Measurements from ENCODE around the gene CACFD1.

CACFD1 gene

DNA sequence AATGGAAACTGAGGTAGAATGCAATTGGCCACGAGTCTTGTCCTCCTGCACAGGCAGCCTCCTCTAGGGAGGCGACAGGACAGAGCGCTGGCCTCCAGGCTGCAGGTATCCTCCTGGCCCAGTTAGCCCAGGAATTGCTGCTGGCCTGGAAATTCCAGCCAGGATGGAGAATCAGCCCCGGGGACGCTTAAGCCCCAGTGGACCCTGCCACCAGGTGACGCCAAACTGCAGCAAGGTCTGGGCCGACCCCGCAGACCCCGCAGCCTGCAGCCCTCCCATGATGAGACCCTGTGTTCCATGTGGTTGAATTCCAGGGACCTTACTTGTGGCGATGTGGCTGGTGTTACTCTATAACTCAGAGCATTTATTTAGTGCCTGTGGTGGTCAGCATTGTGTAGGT lies 7.3 kb downstream of the CACFD1 start:
- DNase-seq = no peak

DNA sequence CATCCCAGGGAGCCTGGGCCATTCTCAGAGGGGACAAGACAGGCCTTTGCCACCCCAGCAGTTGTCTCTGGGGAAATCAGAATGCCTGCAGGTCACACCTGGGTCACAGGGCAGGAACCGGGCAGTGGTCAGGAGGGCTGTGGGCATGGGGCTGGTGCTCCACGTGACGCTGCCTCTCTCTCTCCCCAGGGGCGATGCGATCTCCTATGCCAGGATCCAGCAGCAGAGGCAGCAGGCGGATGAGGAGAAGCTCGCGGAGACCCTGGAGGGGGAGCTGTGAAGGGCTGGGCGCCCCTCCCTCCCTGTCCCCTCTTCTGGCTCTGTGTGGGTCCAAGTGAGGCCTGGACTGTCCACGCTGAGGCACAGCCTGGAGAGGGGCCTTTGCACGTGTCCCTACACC lies 8.6 kb downstream of the CACFD1 start:
- DNase-seq = no peak

DNA sequence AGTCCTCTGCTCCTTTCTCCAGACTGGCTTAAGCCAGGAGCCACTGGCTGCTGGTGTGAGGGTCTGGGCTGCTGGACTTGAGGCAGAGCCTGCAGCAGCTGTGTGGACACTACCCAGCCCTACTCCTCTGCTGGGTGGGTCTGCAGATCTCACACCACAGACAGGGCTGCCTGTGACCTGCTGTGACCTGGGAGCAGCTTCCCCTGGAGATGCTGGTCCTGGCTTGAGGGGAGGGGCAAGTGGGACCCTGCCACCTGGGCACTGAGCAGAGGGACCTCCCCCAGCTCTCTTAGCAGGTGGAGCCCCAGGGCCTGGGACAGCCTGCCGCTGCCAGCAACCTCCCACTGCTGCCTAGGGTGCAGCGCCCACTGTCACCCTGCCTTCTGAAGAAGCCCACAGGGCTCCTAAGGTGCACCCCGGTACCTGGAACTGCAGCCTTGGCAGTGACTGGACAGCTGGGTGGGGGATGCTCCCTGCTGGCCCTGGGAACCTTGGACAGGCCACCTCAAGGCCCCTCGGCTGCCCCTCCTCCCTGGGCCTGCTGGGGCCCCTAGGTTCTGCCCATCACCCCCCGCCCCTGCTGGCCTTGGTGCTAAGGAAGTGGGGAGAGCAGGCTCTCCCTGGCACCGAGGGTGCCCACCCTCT lies 9.1 kb downstream of the CACFD1 start:
- no peak for DNase-seq

DNA sequence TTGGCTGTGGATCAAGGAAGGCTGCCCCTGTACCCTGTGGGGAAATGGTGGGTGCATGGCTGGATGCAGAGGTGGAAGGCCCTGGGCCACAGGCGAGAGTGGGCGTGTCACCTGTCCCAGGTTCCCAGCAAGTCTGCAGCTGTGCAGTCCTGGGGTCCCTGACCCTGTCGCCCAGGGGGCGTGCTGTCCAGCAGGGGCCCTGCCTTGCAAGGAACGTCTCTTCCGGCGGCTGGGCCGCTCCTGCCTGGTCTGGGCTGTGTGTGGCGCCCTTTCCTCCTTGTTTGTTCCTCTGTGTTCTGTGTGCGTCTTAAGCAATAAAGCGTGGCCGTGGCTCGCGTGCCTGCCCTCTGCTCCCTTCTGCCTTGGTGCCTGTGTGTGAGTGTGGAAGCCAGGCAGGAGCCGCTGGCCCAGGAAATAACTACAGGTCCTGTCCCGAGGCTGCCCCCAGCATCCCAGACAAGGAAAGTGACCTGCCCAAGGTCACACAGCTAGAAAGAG lies 10.7 kb downstream of the CACFD1 start:
- no peak for DNase-seq

DNA sequence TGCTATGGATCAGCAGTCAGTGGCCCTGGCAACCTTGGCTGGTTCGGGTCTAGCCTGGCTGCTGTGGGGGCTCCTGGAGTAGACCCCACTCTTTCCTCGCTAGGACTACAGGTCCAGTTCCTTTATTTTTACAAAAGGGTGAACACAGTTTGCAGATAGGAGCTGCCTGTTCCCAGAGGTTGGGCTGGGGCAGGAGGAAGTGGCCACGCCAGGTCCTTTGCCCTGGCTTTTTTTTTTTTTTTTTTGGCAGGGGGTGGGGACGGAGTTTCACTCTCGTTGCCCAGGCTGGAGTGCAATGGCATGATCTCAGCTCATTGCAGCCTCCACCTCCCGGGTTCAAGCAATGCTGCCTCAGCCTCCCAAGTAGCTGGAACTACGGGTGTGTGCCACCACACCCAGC lies 11.2 kb downstream of the CACFD1 start:
- no peak for DNase-seq

DNA sequence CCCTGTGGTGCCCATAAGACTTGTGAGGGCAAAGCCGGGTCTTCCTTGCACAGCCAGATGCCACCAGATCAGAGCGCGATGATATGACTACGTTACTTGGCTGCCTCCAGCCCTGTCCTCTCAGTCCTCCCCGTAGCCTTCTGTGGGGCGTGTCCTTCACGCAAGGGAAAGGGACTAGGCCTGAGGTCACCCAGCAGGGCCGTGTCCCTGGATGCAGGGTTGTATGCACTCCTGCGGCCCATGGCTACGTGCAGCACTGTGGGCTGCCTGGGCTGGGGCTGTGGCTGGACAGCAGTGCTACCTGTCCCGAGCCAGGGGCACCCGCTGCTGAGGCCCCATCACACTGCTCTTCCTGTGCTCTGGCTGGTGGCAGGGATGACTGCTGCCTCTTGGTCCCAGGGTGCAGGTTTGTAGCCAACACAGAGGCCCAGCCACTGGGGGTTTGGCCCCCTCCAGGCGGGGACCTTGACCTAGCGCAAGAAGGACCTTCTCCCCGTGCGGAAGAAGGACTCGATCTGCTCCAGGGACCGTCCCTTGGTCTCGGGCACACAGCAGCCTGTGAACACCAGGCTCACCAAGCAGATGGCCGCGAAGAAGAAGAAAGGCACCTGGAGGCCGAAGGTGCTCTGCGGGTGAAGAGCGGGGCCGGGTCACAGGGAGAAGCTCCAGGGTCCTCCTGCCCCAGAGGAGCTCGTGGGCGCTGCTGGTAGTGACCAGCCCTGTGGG lies 11.9 kb downstream of the CACFD1 start:
- DNase-seq = no peak

DNA sequence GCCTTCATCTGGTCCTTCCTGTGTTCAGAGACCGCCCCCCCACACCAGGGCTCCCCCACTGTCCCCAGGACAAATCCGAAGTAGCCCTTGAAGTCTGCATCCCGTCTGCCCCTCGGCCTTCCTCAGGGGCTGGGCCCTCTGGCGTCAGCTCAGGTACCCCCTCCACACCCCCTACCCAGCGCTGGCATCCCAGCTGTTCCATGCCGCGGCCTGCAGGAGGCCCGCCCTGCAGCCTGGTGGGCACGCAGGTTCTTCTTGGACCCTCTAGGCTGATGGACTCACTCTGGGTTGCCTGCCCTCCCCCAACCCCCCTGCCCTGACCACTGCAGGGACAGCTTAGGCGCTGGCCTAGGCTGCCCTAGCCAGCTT lies 12.5 kb downstream of the CACFD1 start:
- no peak for DNase-seq

DNA sequence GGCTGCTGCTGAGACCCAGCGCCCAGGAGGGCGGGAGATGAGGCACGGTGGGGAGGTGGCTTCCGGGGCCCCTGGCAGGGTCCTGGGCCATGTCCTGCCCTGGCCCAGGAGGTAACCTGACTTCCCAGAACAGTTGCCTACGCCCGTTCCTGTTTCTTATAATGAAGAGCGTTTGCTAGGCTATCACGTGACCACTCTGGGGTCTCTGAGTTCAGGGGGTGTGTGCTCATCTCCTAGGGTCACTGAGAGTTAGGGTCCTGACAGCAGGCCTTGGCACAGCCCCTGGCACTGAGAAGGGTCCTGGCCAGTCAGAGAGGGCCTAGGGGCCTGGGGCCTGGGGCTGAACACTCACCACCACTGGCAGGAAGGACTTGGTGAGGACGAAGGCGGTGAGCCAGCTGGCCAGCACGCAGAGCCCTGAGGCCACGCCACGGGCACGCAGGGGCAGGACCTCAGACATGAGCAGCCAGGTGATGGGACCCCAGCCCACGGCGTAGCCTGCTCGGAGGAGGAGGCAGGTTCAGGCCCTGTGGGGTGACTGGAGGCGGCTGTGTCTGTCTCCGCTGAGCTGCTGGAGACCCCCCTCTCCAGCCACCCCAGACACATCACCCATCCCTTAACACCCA lies 13.1 kb downstream of the CACFD1 start:
- DNase-seq = no peak

DNA sequence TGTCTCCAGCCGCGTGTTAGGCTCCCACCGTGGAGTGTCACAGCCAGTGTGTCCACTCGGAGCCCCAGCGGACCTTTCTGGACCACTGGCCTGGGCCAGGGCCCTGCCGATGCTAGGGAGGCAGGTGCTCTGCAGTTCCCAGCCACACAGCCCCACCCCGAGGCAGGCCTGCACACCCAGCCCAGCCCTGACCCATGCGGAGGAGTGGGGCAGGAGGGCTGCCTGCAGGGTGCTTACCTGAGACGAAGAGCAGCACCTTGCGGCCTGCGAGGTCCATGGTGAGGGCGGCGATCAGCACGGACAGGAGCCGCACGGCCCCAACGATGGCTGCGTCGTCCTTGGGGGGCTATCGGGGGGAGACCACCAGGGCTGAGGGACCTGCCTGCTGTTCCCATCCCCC lies 14.0 kb downstream of the CACFD1 start:
- no peak for DNase-seq

DNA sequence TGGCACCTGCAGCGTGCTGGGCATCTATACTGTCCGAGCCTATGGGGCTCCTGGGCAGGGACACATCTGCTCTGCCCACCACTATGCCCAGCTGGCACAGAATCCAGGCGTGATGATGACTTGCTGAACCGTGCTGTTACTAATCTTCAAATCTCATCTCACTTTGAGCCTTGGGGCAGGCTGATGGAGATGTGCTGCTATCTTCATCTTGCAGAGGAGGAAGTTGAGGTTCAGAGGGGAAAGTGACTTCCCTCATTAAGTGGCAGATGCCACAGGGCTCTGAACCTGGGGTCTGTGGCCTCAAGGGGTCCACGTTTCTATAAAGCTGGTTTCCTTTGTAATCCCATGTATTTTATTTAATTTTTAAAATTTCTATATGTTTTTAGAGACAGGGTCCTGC lies 14.4 kb downstream of the CACFD1 start:
- DNase-seq = no peak

DNA sequence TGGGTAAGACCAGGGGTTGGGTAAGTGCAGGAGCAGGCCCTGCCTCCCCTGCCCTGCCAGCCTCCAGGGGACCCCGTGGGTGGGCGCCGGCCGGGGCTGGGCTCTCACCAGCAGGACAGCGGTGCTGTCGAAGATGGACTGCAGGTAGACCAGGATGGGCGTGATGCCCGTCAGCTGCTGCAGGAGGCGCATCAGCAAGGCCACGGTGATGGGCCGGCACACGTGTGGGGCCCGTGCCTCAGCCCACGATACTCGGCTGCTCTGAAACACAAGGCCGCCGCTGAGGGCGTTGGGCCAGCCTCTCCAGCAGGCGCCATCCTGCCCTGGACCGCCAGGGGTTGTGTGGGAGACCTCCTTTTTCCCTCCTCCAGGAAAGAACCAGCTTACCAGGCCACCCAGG lies 15.1 kb downstream of the CACFD1 start:
- no peak for DNase-seq

DNA sequence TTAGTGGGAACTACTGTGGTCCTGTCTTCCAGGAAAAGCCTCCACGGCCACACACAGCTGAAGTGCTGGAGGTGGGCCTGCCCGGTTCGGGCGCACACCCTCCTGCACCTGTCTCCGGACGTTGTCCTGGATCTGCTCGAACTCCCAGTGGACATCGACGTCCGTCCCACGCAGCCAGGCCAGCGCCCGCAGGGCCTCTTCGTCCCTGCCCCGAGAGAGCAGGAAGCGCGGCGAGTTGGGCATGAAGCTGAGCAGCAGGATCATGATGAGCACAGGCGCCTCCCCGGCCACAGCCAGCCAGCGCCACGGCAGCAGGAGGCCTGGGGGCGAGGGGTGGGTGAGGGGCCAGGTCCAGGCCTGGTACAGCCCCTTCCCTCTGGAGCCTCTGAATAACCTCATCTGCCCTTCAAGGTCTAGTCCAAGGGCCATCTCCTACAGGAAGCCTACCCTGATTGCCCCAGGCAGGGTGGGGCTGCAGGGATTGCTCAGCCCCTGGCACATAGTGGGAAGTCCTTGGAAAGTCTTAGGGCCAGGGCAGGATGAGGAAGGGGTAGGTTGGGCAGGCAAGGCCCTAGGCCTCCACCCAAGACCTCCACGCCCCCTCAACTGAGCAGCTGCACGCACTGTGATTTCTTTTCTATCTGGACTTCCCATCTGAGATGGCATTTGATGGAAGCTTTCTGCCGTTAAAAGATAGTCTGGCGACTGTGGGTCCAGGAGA lies 15.7 kb downstream of the CACFD1 start:
- peak; percentile 77 for DNase-seq

DNA sequence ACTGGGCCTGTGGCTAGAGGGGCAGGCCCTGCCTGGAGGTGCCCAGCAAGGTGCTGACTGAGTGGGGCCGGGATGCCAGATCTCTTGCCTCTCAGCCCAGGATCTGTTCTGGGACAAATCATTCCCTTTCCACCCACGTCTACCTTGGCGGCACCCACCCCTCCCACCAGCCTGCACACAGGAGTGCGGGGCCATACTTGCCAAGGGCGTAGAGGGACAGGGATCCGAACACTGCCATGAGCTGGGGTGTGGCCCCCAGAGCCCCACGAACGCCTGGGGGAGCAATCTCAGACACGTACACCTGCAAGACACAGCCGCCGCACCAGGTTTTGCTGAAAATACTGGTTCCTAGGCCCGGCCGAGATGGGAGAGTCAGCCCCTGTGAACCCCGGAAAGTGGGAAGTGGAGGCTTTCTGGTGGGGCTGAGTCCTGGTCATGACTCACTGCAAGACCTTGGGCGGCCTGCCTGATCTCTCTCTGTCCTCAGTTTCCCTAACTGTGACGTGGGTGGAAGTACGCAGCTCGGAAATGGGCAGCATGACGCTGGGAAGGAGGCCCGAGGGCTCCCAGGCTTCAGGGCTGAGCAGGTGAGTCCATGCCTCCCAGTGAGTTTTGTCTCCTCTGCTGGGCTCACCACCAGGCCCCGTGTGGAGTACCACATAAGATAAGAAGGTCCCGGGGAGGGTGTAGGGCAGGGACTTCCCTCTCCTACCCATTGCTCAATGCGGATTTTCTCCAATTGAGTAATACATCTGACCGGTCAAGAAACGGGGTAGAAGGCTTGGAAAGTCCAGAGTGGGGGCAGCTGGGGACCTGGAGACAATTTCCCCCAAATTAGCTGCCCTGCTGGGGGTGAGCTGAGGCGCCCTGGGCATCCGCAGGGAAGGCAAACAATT lies 16.5 kb downstream of the CACFD1 start:
- DNase-seq = peak; percentile 96

DNA sequence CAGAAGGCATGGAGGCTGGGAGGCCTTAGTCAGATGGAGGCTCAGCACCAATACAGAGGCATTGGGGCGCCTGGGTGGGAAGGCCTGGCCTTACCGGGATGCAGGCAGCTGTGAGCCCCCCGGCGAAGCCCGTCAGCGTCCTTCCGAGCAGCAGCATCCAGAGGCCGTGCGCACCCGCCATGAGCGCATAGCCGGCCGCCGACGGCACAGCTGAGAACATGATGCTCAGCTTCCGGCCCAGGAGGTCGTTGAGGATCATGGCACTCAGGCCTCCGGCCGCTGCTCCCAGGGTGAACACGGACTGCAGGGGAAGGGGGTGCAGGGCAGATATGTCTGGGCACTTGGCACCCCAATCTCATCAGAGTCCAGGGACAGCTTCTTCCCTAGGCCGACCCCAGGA lies 17.2 kb downstream of the CACFD1 start:
- DNase-seq = no peak

DNA sequence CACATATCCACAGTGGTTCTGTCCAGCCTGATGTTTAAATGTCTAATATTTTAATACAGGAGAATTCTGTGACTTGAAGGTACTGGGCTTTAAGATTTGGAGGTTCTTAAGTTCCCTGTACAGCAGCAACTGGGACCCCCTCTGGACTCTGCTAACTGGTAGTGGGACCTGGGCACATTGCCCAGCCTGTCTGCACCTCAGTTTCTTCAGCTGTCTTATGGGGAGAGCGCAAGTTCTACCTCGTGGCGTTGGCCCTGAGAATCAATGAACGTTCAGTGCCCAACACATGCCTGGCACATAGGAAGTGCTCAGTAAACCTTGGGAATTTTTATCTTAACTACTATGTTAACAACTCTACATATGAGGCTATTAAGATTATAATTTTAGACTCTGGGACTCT lies 17.7 kb downstream of the CACFD1 start:
- DNase-seq = no peak

DNA sequence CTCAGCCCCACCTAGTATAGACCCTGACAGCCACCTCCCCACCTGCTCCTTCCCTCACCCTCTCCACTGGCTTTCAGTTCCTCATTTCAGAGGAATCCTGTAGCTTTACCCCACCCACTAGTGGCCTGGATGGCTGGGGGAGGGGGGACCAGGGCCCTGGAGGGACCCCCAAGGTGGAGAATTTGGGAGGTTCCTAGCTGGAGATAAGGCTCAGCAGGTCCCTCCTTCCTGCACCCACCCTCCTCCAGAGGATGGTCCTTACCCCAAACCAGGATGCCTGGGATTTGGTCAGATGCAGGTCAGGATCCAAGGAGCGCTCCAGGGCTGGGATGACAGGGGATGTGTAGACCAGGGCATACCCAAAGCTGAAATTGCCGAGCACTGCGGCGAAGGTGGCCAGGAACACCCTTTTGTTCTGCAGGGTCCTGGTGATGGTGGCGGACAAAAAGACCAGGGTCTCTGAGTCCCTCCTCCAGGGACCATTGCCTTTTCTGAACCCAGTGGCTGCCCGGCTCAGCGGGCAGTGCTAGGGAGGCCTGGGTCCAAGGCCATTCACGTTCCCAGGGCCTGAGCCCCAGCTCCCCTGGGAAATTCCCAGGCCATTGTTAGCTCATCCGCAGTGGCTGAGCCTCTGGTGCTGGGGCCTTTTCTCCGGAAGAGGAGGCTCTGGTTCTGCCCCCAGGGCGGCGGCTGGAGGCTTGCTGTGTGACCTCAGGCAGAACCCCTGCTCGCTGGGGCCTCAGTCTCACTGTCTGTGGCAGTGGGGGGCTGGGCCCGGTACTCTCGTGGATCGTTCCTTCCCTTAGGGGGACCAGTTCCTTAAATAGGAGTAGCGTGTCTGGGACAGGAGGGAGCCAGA lies 18.4 kb downstream of the CACFD1 start:
- DNase-seq = peak; percentile 83

DNA sequence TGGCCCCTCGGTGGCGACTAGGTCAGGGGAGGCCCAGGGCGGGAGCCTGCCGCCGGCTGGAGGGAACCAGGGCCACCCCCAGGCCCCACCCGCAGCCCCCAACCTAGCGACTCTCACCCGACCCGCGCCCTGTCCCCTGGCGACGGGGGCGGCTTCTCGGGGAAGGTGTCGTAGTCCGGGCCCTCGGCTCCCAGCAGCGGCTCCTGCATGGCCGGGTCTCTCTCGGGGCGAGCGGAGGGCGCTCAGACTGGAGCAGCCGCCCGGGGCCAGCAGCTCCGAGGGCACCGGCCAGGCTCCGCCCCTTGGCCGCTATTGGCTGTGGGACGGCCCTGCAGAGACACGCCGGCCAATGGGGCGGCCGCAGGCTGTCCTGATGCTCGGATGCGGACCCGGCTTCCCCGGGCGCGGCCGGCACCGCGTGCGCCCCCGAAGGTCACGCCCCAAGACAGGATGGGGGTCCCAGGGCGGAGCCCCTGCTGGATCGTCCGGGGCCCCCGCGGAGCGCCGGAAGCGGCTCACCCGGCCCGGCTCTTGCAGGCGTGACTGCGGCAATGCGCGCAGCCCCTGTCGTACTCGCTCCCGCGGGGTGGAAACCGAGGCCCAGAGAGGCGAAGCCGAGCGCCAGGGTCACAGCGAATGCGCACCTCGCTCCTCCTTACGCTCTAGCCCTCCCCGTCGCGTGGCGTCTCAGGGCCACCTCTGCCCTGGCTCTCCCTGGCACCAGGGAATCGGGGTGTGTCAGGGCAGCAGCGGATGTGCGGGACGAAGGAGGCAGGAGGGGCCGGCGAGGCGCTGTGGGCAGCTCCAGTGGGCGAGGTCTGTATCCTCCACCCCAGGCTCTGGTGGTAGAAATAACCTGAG lies 19.3 kb downstream of the CACFD1 start, which contains the start of gene SLC2A6:
Gene SLC2A6 (minus strand): TSS at position 249 of the 861 bp plus-strand sequence. CDS start 40 bp downstream, at position 209.
- DNase-seq = peak; percentile 92

DNA sequence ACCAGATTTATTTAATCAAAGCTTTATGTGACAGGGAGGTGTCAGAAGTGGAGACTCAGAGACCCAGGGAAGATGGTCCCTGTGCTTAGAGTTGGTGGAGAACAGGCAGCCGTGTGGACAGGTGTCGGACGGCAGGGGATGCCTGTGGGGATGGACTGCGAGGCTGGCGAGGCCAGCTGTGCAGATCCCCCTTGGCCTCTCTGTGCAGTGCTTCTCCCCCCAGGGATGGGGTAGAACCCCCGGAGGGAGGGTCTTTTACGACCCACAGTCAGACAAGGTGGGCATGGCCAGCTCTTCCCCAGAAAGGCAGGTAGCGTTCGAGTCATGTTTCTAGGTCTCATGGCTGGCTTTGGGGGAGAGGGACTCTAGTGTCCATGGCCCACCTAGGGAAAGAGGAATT lies 23.8 kb downstream of the CACFD1 start:
- no peak for DNase-seq

DNA sequence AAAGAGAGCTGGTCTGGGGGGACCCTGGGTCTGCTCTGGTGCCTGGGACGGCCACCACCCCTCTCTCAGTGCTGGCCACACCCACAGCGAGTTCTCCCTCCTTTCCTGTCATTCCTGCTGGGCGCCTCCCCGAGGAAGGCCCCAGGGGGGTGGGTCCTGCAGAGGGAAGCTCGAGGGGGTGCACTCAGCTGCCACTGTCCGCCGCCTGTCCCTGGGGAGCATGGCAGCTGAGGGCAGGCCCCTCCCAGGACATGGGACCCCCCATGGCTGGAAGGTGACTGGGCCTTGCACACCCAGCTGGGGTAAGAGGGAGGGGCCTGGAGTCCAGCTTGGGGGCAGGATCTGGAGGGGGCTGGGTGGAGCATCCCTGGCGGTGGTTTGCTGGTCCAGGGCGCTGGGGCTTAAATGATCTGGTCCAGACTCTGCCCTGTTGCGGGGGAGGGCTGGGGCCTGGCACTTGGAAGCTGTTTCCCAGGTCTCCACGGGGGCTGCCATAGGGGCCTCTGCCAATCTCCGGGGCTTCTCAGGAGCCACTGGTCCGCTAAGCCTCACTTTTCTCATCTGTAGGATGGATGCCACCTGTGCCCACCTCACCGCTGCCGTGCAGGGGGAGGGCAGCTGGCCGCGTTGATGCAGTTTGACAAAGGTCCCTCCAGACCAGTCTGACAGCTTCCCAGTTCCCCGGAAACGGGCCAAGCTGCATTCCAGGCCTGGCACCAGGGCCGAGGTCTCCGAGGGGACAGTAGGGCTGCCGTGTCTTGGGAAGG lies 25.1 kb downstream of the CACFD1 start:
- no peak for DNase-seq

Measured in inflammatory macrophage treated with lipopolysaccharide for 4 hours (primary cell).